GM21619 (cell line): Measurements from ENCODE around the gene FMNL3.
"Not testable (repeated sequence)": the region's sequence is repeated elsewhere in the genome, so short reads cannot be mapped to it uniquely, and the experiment has no call there.

Experiments used
- ATAC-seq: cut with Tn5 transposase; IDR thresholded peaks from one replicate; pipeline ENCODE4 v1.9.1; 2021; ENCODE audit not compliant: unreplicated experiment

FMNL3 gene, protein sequence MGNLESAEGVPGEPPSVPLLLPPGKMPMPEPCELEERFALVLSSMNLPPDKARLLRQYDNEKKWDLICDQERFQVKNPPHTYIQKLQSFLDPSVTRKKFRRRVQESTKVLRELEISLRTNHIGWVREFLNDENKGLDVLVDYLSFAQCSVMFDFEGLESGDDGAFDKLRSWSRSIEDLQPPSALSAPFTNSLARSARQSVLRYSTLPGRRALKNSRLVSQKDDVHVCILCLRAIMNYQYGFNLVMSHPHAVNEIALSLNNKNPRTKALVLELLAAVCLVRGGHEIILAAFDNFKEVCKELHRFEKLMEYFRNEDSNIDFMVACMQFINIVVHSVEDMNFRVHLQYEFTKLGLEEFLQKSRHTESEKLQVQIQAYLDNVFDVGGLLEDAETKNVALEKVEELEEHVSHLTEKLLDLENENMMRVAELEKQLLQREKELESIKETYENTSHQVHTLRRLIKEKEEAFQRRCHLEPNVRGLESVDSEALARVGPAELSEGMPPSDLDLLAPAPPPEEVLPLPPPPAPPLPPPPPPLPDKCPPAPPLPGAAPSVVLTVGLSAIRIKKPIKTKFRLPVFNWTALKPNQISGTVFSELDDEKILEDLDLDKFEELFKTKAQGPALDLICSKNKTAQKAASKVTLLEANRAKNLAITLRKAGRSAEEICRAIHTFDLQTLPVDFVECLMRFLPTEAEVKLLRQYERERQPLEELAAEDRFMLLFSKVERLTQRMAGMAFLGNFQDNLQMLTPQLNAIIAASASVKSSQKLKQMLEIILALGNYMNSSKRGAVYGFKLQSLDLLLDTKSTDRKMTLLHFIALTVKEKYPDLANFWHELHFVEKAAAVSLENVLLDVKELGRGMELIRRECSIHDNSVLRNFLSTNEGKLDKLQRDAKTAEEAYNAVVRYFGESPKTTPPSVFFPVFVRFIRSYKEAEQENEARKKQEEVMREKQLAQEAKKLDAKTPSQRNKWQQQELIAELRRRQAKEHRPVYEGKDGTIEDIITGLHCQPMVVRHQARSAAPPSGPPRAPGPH

DNA sequence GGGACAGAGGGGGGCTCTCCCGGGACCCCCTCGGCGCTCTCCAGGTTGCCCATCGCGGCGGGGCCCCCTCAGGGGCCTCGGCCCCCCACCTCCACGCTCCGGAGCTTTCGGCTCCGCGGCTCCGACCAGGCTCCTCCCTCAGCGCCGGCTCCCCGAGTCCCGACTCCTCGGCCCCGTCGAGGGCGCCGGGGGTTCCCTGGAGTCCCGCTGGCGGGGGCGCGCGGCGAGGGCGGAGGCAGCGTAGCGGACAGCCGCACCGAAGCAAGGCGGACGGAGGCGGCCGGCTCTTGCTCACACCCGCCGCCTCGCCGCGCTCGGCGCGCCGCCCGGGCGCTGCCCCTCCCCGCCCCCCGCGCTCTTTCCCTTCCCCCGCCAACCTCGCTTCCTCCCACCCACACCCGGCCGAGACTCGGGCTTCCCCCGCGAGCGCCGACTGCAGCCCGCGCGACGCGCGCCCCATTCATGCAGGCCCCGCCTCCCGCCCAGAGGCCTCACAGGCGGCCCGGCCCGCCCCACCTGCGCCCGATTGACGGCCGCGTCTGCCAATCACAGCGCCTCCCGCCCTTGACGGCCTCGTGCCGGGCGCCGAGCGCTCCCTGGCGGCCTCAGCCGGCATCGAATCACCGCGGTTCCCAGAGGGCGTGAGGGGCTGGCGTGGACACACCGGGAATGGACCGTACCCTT lies at the start of gene FMNL3:
FMNL3 (minus strand) TSS at position 278 of the 684 bp plus-strand sequence; CDS start at position 53, 225 bp downstream.
- ATAC-seq = peak; percentile 76

DNA sequence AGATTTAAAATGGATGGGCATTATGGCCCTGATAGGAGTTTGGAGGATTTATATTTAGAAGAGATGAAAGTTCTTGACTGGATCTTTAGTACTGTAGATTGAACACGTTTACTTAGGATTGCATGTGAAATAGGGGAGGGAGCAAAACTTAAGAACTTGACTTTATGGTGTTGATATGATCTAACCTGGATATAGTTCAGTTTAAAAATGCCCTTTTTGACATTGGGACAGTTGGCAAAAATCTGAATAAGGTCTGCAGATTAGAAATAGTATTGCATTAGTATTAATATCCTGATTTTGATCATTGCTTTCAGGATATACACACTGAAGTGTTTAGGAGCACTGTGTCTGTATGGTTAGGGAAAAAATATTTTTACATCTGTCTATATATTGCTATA lies 43.8 kb upstream of the FMNL3 start:
- no peak for ATAC-seq

DNA sequence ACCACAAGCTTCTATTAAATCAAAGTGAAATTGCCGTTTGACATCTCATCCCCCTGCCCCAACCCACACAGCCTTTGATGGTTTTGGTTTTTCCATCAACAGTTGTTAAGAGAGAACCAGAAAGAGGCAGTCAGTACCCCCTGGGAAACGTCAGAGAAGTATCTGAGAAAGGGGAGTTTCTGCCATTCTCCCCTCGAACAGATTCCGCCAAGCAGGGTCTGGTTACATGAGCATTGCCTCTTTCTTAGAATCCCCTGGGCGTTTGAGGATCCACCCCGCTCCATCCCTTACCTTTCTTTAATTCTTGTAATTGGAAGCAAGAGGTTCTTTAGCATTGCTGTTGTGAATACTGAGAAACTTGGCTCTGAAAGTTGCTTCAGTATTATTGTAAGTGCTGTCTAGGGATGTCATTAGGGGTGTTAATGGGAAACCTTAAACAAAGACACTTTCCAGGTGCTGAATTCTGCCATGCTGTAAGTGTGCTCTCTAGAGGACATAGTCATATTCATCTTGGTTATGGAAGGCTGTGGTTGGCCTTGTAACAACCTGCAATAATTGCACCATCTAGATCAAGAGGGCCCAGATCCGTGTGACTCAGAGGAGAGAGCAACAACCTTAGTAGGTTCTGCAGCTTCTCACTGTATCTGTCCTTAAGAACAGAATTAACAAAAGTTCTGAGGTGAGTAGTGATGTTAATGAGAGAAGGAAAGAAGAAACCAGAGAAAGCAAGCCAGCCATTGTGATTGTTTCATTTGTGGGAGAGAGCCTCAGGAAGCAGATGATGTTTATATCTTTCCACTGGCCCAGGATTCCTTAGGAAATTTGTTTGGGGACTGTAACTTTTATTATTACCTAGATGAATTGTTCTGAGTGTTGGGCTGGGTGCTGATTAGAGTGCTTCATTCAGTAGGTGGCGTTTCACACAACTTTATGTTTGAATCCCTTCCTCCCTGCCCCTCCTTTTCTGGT lies 43.1 kb upstream of the FMNL3 start:
- ATAC-seq = no peak

DNA sequence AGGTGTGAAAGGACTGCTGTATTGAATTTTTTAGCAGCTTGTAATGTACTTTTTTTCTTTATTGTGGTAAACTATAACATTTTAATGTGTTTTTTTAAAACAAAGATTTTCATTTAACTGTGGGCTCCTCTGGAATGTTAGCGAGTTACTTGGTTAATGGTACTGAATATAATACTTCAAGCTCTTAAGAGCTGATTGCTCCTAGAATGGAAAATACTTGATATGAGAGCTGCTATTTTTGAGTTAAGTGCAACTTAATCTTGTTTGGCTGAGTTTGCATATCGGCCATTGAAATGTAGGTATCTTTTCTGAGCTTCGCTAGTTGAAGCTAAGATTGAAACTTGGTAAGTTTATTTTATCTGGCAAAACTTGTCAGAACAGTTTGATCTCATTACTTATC lies 41.6 kb upstream of the FMNL3 start:
- no peak for ATAC-seq

DNA sequence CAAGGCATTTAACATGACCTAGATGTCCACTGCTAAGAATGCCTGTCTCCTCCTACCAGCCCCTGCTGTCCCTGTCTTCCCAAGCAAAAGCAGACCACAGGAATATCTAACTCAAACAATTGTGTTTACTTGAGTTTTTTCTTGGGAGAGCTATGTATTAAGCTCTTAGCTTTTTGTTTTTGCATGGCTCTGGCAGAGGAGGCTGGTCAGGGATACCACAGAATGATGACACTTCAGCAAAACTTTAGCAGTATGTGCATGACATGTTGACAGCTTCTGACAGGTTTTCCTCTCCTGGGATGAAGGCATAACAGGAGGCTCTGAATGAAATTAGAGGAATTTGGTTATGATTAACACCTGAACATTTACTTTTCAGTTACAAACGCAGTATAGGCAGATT lies 41.1 kb upstream of the FMNL3 start:
- ATAC-seq = no peak

DNA sequence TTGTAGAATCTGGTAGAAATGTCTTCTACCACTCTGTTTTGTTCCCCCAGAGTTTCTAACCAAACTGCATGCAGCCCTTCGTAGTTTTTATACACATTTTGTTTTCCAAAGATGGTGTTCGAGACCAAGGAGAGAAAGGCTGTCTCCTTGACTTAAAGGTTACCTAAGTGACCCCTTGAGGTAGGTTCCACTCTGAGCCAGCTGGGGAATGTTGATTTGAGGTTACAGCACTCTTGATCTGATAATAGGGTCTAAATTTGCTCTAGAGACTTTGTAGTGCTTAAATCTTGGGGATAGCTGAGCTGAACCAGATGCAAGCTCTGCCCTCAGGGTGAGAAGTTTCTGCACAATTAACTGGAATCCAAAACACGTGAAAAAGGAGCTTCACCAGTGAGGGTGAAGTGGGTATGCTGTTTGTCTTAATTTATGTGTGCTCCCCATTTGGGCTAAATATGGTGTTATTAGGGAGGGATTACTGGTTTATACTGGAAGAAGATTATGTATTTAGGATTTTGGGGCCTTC lies 37.2 kb upstream of the FMNL3 start:
- no peak for ATAC-seq

DNA sequence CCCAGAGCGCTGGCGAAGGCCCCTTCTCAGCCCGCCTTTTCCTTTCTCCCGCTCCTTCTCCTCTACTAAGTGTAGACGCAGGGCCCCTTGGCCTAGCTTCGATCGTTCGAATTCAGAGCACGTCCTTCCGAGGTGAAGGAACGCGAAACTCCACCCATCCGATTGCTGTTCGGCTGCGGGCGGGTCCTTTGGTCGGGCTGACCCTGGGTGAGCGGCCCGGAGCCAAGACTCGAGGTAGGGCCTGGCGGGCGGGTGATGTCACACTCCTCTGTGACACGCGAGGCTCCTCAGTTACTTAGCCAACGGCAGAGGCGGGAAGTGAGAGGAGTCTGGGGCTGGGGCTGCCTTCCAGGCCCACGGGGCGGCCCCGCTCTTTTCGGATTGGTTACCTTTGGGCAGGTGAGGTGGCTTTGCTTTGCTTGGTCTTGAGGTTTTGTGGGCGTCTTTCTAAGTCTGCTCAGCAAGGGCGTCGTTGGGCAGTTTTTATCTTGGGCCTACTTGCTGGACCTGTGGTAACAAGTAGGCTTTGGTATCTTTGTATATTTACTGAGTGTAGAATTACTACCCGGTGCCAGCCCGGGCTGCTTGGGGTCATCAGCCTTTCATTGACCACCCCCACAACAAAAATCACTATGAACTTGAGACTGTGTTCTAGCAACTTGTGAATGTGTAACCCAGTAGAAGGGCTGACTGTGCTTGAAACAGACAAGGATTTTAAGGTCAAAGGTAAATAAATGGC lies 34.8 kb upstream of the FMNL3 start:
- ATAC-seq = peak; percentile 52

DNA sequence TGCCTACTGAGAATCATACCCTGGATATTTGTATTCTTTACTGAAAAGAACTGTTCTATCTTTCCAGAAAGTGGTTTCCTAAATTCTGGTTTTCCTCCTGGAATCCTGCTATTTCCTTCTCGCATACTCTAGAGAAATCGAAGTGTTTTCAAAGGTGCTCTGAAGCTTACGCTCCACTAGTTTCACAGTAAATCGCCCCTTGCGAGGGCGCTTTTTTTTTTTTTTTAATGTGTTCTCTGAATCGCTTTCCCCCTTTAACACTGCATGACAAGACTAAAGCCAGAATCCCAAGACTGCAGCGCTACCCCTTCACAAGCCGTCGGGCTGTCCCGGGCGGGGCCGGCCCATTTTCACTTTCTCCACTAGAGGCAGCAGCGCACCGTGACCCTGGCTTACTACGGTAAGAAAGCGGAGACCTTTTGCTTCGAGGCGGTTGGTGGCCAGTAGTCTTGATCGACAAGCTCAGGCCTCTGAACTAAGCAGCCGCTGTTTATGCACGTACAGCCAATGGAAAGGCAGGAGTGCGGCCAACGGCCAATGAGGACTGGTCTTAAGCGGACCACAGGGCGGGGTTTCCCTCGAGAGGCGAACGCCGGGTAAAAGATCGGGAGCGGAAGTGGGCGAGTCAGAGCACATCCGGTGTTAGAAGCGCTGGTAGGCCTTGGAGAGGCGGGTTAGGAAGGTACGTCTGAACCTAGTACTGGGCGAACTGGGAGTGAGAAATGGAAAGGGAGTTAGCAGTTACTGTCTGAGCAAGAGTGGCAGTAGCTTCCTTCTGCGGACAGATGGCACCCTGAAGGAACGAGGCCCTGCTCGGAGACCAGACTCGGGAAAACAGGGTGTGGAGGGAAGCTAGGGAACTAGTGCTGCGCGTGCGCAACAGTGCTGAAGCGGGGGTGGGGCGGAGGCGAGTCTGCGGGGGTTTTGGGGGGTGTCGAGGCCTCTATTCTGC lies 34.0 kb upstream of the FMNL3 start, which contains the start of gene TMBIM6:
TMBIM6 (plus strand) TSS at position 628 of the 952 bp plus-strand sequence. CDS start 10,937 bp downstream, outside the sequence.
- peak; percentile 91 for ATAC-seq

DNA sequence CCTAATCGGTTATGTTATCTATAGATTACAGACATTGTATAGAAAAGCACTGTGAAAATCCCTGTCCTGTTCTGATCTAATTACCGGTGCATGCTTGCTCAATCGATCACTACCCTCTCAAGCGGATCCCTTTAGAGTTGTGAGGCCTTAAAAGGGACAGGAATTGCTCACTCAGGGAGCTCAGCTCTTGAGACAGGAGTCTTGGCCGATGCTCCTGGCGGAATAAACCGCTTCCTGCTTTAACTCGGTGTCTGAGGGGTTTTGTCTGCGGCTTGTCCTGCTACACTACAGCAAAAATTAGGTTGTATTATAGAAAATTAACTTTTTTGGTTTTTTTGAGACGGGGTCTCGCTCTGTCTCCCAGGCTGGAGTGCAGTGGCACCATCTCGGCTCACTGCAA lies 33.1 kb upstream of the FMNL3 start:
- not testable (repeated sequence) for ATAC-seq

DNA sequence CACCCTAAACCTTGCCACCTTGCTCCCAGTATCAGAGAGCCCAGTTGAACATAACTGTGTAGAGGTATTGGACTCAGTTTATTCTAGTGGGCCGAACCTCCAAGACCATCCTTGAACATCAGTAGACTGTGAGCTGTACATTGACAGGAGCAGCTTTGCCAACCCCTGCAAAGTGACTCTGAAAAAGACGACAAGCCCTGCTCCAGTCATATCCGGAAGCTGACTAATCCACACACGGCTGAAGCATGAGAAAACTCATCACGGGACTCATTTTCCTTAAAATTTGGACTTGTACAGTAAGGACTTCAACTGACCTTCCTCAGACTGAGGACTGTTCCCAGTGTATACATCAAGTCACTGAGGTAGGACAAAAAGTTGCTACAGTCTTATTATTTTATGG lies 31.5 kb upstream of the FMNL3 start:
- not testable (repeated sequence) for ATAC-seq

DNA sequence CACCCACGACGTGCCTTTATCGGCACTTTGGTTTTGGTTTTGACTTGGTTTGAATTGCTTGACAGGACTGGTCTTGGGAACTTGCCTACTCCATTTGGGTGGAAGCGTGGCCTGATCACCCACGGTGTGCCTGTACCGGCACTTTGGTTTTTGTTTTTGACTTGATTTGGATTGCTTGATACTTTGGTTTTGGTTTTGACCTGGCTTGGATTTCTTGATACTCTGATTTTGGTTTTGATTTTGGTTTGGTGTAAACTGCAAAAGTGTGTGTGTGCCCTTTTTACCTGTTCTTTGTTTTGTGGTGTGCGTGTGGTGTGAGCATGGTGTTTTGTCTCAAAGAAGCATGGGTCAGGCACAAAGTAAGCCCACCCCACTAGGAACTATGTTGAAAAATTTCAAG lies 27.7 kb upstream of the FMNL3 start:
- ATAC-seq = not testable (repeated sequence)

DNA sequence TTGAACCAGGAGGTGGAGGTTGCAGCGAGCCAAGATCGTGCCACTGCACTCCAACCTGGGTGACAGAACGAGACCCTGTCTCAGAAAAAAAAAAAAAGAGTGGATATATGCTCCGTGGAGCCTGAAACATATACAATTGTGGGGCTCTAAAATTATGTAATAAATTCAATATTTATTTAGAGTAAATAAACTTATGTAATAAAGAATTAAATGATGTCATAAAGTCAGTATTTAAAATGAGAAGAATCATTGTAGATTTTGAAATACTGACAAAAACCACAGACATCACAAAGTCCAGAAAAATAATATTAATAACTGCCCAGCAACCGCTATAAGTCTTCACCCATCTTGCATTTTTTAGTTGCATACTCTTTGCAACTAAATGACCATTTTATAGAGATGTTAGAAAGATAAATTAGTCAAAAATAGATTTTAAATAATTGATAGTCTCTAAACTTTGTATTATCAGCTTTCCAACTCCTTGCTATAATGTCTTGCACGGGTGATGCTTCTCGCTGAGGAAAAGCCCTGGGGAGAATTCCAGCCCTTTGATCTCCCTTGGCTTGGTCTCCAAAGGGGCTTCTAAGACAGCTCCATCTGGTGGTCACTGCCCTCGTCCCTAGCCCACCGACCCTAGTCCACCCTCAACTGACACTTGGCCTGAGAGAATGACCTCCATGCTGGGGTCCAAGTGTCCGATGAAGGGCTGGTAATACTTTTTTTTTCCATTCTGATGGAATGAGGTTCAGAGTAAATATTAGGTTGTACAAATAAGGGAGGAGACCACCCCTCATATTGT lies 26.2 kb upstream of the FMNL3 start:
- no peak for ATAC-seq

DNA sequence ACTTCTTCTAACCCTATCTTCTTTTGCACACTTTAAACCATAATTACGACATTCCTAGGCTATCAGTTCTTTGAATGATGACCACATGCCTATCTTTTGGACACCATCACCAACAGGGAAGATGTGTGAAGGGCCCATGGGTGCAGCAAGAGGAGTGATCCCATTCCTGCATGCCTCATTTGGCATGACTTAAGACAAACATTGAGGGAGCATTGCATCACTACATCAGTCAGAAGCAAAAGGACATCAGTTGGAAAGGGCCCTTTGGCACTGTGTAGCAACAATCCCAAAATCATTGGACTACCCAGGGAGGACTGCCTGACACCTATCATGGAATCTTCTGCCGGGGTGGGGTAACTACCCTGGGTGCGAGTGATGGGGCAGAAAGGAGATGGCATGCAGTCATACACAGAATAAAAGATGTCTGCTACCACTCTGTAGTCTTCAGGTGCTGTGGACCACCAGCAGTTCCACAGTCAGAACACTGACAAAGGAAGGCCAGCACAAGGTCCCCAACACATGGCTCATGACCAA lies 23.4 kb upstream of the FMNL3 start:
- ATAC-seq = no peak

DNA sequence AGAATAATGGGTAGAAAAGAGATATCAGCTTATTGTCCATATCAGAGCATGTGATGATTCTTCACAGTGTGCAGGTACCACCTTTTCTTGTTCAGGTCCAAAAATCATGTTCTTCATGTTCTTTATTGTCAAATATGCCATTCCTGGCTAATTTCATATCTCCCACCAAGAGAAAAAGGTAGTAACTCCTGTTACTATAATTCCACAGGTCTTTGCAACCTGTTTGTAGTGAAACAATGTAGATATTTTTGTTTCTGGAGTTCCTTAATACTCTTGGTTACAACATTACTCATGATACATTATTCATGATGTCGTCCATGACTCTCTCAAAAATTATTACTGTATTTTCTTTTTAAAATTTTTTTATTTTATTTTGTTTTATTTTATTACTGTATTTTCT lies 22.8 kb upstream of the FMNL3 start:
- no peak for ATAC-seq

DNA sequence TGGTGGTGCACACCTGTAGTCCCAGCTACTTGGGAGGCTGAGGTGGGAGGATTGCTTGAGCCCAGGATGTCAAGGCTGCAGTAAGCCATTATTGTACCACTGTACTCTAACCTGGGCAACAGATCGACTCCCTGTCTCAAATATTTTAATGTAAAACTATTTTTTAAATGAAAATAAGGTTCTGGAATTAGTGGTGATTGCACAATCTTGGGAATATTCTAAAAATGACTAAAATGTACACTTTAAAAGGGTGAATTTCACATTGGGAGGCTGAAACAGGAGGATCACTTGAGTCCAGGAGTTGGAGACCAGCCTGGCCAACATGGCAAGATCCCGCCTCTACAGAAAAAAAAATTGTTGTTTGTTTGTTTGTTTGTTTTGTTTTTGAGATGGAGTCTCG lies 21.2 kb upstream of the FMNL3 start:
- no peak for ATAC-seq

DNA sequence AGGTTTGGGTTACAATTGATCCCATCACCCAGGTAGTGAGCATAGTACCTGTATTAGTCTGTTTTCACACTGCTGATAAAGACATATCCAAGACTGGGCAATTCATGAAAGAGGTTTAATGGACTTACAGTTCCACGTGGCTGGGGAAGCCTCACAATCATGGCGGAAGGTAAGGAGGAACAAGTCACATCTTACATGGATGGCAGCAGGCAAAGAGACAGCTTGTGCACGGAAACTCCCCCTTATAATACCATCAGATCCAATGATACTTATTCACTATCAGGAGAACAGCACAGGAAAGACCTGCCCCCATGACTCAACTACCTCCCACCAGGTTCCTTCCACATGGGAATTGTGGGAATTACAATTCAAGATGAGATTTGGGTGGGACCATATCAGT lies 14.2 kb upstream of the FMNL3 start:
- not testable (repeated sequence) for ATAC-seq

DNA sequence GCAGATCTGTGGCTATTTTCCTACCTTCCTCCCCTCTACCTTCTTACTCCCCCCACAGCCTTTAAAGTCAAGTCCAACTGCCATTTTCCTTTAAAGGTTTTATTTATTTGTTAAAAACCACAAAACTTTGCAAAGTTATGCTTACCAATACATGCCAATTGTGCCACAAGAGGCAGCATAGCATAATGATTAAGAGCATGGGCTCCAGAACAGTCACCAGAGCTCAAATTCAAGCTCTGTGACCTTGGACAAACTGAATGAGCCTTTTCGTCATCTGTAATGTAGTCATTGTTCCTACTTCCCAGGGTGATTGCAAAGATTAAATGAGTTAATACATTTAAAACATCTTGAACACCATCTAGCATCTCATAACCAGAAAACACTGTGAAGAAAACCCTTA lies 13.0 kb upstream of the FMNL3 start:
- no peak for ATAC-seq
